Stomach (tissue), 4 donors: ENCODE measurements around the gene FAM83E.

Experiments used
- CTCF ChIP-seq, 7 experiments: fragments of 450-650 bp in 4 of 7; fragments of 200-600 bp in 3 of 7; sonication (generic) in 3 of 7; IDR thresholded peaks; one replicate each; pipeline ENCODE4 v1.5.1; 2016 to 2019; ENCODE audit warnings: antibody characterized with exemption in 7 of 7, control low read depth in 2 of 7, mild to moderate bottlenecking in 1 of 7
- POLR2A ChIP-seq, 4 donors: fragments of 450-650 bp; IDR thresholded peaks; one replicate each; pipeline ENCODE4 v1.6.1; 2016; ENCODE audit warnings: antibody characterized with exemption in 4 of 4, control low read depth in 2 of 4, mild to moderate bottlenecking in 1 of 4, moderate library complexity in 1 of 4
- POLR2AphosphoS5 ChIP-seq, 3 donors: sonication (generic); formaldehyde crosslinking; IDR thresholded peaks; one replicate each; pipeline ENCODE4 v1.6.1; 2016; ENCODE audit warnings: antibody characterized with exemption in 3 of 3

- TF ChIP-seq CTCF (IDR thresholded peaks at IDR 0.05) (no peak), POLR2A (IDR thresholded peaks at IDR 0.05) (no peak), POLR2AphosphoS5 (IDR thresholded peaks at IDR 0.05) (no peak)
Observed at GRCh38 chr19:48565090-48565489, 49.8 kb downstream of the FAM83E start.
